ENCODE results near the gene REV3L.

DNA sequence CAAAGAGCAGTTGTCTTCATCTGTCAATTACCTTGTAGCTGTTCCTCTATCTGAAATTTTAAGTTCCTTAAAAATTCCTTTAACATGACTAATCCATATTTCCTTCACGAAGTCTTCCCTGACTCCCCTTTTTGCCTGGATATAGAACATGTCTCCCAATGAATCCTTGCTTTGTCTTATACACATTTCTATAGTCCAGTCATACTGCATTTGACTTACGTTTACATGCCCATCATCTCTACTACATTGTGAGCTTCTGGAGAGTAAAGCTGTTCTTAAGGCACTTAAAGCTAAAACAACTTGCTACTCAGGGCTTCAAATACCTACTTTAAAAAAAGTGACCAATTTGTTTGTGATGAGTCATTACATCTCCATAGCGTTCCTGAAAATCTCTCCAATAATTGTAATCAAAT lies 4.9 kb downstream of the REV3L start:
- TF ChIP-seq, protein P1, sequence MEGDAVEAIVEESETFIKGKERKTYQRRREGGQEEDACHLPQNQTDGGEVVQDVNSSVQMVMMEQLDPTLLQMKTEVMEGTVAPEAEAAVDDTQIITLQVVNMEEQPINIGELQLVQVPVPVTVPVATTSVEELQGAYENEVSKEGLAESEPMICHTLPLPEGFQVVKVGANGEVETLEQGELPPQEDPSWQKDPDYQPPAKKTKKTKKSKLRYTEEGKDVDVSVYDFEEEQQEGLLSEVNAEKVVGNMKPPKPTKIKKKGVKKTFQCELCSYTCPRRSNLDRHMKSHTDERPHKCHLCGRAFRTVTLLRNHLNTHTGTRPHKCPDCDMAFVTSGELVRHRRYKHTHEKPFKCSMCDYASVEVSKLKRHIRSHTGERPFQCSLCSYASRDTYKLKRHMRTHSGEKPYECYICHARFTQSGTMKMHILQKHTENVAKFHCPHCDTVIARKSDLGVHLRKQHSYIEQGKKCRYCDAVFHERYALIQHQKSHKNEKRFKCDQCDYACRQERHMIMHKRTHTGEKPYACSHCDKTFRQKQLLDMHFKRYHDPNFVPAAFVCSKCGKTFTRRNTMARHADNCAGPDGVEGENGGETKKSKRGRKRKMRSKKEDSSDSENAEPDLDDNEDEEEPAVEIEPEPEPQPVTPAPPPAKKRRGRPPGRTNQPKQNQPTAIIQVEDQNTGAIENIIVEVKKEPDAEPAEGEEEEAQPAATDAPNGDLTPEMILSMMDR (IDR thresholded peaks at IDR 0.05; ENCODE audit: insufficient read depth, low read length): no peak
- TF ChIP-seq, protein P2, sequence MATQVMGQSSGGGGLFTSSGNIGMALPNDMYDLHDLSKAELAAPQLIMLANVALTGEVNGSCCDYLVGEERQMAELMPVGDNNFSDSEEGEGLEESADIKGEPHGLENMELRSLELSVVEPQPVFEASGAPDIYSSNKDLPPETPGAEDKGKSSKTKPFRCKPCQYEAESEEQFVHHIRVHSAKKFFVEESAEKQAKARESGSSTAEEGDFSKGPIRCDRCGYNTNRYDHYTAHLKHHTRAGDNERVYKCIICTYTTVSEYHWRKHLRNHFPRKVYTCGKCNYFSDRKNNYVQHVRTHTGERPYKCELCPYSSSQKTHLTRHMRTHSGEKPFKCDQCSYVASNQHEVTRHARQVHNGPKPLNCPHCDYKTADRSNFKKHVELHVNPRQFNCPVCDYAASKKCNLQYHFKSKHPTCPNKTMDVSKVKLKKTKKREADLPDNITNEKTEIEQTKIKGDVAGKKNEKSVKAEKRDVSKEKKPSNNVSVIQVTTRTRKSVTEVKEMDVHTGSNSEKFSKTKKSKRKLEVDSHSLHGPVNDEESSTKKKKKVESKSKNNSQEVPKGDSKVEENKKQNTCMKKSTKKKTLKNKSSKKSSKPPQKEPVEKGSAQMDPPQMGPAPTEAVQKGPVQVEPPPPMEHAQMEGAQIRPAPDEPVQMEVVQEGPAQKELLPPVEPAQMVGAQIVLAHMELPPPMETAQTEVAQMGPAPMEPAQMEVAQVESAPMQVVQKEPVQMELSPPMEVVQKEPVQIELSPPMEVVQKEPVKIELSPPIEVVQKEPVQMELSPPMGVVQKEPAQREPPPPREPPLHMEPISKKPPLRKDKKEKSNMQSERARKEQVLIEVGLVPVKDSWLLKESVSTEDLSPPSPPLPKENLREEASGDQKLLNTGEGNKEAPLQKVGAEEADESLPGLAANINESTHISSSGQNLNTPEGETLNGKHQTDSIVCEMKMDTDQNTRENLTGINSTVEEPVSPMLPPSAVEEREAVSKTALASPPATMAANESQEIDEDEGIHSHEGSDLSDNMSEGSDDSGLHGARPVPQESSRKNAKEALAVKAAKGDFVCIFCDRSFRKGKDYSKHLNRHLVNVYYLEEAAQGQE (IDR thresholded peaks at IDR 0.05; ENCODE audit: insufficient replicate concordance, low read depth): no peak
- TF ChIP-seq POLR2AphosphoS5 (IDR thresholded peaks at IDR 0.05; ENCODE audit: low read depth) (no peak), GABPA (IDR thresholded peaks at IDR 0.05; ENCODE audit: low read depth) (no peak)

All from HL-60 (cell line).